HG03097 (cell line): ENCODE measurements around the gene TPCN2.

ENCODE experiments used
- ATAC-seq: cut with Tn5 transposase; IDR thresholded peaks from one replicate; pipeline ENCODE4 v1.9.1; 2021; ENCODE audit not compliant: unreplicated experiment, low FRiP score

Gene TPCN2

DNA sequence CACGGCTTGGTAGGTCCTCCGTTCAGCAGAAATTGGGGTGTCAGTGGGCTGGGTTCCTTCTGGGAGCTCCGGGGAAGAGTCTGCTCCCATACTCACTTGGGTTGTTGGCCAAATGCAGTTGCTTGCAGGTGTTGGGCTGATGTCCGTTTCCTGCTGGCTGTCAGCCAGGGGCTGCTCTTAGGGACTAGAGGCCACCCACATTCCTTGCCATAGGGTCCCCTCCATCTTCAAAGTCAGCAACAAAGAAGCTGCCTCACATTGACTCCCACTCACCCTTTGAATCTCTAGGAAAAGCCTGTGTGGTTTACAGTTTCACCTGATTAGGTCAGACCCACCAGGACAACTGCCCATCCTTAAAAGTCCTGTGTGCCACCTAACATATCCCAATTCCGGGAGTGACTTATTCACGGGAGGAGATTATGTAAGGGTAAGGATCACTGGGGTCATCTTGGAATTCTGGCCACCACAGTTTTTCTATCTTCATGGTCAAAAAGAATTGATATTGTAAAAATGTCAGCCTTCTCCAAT is 43.0 kb downstream of the TPCN2 start:
- ATAC-seq = no peak

DNA sequence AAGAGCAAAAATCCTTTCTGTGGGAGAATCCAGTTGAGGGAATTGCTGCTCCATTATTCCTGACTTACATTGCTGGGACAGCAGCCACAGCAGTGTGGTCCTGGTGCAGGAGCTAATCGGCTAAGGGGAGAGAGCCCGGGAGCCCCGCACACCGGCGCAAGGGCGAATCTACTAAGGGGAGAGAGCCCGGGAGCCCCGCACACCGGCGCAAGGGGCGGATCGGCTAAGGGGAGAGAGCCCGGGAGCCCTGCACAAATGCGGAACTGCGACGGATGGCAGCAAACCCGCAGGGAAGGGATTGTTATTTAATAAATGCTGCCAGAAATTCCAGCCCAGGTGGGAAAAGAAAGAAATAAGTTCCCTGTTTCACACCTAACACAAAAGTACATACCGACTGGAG is 43.5 kb downstream of the TPCN2 start:
- no peak for ATAC-seq

DNA sequence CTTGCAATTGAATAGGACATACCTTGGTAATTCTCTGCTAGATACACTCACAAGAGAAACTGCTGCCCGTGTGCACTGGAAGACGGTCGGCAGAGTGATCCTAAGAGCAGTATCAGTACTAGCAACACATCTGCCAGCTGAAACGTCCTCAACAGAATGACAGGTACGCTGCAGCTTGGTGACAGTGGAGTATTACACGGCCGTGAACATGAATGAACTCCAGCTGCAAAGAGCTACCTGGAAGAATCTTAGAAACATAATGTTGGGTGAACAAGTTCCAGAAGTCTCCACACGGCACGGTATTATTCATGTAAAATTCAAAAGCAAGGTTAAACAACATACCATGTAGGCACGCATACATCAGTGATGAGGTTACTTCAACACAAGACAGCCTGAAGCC is 44.4 kb downstream of the TPCN2 start:
- ATAC-seq = no peak

GRCh38 chr11:69094111-69094914 is 45.6 kb downstream of the TPCN2 start:
- no peak for ATAC-seq

DNA sequence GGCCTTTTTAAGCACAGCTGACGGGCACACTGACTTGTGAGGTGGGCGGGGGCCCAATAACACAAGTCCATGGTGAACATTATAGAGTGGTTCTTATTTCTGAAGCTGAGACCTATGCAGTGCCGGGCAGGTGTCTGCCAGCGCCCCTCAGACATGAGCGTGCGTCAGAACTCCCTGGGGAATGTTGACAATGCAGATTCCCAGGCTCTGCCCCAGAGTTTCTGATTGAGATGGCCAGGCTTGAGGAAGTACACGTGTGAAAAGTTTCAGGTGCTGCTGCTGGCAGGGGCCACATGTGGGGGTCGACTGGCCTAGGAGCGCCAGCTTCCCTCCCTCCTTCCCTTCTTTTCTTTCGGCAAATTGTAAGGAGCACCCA is 46.2 kb downstream of the TPCN2 start:
- no peak for ATAC-seq

- no peak for ATAC-seq
Measured at GRCh38 chr11:69095300-69095699, 46.6 kb downstream of the TPCN2 start.

GRCh38 chr11:69096473-69096872 is 47.7 kb downstream of the TPCN2 start:
- ATAC-seq = no peak

DNA sequence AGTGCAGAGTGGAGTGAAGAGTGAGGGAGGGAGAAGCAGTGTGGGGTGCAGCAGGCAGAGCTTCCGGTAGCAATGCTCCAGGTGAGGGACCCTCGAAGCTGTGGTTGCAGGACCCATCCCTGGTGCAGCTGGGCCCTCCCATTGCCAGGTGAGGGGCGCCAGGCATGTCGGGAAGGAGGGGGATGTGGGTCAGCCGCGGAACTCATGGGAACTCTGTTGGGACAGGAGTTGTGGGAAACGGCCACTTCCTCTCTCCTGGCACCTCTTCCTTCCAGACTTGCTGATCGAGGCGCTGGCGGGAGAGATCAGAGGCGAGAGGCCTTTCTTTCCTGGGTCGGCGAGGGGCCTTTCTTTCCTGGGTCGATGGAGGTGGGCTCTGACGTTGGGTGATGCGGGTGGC is 48.5 kb downstream of the TPCN2 start:
- ATAC-seq = no peak

- no peak for ATAC-seq
Measured at GRCh38 chr11:69099180-69099579, 50.4 kb downstream of the TPCN2 start.

- ATAC-seq = no peak
Measured at GRCh38 chr11:69100454-69101114, 51.9 kb downstream of the TPCN2 start.

- ATAC-seq = no peak
Measured at GRCh38 chr11:69101115-69101791, 52.5 kb downstream of the TPCN2 start.

DNA sequence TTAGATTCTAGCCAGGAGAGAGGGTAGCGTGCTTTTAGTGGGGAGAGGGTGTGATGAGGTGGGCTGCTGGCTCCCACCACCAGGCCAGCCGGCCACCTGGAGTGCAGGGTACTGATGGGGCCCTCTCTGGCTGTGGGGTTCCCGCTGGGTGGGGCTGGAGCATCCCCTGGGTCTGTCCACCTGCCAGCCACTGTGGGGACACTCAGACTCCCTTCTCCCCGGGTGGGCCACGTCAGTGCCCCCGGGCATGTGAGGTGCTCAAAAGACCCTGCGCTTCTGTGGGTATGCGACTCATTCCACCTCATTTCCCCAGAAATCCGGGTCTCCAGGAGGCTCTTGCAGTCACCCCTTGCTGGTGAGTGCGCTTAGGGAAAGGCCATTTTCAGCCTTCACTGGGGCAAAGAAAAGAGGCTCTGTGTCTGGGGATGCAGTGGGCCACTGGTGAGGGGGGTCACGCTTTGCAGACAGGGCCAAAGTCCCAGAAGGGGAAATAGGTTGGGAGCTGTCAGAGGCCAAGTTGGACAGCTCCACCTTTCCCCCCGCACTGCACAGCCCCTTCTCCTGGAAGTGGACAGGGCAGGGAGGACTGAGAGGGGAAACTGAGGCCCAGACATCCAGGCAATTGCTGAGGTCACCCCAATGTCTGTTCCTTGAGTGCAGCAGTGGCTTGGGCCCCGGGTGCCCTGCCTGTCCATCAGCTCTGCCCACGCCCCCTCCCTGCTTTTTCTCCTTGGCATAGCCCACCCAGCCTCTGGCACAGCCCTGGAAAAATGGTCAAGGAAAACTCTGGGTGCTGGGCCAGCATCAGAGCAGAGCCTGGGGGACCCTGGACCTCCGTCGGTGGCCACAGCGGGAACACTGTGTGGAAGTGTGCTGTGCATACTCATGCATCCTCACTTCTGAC is 53.3 kb downstream of the TPCN2 start:
- no peak for ATAC-seq

DNA sequence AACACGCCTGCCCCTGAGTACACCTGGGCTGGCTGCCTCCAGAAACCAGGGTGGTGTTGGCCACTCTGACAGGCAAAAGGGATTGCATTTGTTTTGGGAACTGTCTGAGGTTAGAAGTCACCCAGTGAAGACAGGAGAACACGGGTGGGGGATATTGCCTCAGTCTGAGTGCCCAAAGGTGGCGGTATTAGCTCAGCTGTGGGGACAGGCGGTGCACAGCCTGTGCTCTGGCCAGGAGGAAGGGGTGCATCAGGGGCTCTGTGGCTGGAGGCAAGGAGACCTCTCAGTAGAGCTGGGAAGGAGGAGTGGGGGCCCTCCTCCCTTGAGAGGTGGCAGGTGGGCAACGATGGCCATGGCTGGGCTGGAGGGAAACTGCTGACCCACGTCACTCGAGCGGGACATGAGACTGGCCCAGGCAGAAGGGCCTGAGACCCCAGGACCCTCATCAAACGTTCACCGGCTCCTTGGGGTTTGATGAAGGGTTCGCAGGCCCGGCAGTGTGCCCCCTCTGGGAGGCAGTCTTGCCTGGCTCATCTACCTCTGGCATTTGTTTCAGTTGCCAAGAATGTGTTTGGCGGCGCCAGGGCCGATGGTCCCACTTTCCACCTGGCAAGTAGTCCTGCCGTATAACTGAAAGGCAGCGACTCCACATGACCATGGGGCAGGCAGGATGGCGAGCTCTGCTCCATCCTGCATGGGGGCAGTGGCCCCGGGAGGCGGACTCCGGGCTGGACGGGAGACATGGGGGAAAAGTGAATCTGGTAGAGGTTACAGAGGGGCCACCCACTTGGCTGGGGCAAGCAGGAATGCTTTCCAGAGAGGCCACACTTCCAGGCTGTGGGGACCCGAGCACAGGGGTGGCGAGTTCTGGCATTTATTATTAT is 54.2 kb downstream of the TPCN2 start:
- no peak for ATAC-seq

GRCh38 chr11:69104212-69104855 is 55.6 kb downstream of the TPCN2 start:
- ATAC-seq = no peak

DNA sequence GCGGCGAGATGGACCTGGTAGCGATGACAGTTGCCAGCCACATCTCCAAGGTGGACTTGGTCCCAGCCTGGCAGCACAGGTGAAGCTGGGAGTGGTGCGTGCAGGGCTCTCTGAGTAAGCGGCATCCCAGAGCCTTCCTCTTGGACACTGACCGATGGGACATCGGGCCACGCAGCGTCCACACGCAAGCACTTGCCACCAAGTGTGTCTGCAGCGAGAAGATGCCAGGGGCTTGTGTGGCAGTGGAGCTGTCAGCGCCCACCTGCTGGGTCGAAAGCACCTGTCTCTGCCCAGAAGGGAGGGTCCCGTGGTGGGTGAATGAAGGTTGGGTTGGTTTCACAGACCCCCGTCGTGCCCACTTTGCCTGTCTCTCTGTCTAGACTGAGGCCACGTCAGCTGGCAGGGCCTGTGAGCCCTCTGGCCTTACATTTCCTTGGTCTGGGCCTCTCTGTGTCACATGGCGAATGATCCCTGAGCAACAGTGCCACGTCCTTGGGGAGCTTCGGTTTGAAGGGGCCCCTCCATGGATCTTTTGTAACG is 56.2 kb downstream of the TPCN2 start:
- ATAC-seq = no peak

DNA sequence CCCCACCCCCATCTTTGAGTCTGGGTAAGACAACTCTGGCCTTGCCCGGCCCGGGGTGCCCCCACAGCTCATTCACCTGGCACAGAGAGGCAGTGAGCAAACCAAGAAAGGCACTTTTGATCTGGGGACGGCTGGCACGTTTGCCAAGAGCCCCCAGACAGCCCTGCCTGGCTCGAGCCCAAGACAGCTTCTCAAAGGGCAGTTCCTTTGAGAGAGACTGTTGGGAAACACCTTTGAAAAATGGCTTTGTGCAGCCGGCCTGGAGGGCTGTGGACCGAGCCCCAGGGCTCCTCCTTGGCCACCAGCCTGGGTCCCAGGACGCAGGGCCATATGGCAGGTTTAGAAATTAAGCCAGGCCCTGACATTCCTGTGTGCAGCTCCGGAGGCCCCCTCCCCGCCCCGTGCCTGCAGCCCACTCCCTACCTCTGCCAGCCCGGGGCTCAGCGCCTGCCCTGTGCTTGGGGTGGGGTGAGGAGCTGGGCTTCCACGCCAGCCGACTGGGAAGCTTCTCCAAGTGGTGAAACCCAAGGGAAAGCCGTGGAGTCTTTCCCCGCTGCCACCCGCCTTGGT is 56.8 kb downstream of the TPCN2 start:
- ATAC-seq = no peak

DNA sequence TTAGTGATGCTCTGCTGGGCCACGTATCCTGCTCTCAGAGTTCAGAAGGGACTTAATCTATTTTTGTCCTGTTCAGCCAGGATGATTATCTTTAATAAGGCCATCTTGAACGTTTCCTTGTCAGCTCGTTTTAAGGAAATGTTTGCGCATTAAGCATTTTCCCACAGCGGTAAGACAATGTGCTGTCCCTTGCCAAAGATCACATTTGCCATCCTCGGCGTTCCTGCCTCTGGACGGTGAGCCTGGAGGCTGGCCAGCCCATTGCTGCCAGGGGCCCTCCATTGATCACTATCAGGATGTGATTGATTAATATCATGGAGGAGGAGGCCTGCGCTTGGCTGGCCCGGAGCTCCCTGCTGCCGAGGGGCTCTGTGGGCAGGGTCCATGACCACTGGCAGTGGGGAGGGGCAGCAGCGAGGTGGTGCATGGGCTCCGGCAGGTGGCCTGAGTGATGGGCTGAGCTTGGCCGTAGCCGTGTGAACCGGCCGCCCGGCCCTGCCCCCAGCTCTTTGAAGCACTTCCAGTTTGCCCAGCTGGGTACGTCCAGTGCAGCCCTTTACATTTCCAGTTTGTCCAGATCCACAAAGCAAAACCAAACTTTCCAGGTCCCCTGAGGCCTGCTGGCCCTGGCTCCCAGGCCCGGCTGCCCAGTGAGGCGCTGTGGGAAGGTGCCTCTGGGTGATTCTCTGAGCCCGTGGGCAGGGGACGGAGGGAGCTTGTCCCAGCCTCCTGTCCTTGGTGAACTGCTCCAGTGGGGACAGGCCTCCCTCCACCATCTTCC is 57.5 kb downstream of the TPCN2 start:
- ATAC-seq = no peak

DNA sequence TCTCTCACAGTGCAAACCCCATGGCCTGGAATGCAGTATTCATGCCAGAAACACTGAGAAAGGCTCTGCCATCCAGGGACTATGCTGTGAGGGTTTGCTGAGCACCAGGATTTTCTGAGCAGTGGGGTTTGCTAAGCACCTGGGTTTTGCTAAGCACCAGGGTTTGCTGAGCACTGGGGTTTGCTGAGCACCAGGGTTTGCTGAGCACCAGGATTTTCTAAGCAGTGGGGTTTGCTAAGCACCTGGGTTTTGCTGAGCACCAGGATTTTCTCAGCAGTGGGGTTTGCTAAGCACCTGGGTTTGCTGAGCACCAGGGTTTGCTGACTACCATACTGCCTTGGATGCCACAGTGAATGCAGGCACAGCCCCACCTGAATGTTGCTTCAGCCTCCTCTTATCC is 58.7 kb downstream of the TPCN2 start:
- ATAC-seq = no peak
